Keratinocyte (primary cell): ENCODE results near the gene CRLF1. TPM values are rescaled to one million over a fixed set of nuclear protein-coding genes. Genes with fewer than 3 reads are reported as not detected.
"Not testable (repeated sequence)": the region's sequence is repeated elsewhere in the genome, so short reads cannot be mapped to it uniquely, and the experiment has no call there.

Experiments used
- DNase-seq: peaks from one replicate; pipeline ENCODE4 v3.0.0-alpha.2; 2011; ENCODE audit warnings: low read depth, missing footprints, low spot score
- FAIRE-seq: peaks from 2 replicates; lab custom pipeline; 2011; peaks lifted over from hg19 to GRCh38; lab: Jason Lieb, UNC
- H2AFZ ChIP-seq: 2 replicates; pipeline ENCODE4 v1.6.0; 2012; ENCODE audit warnings: low read length, control low read depth, inconsistent platforms; ENCODE audit not compliant: control insufficient read depth
- H3K27ac ChIP-seq: 2 replicates; pipeline ENCODE4 v1.5.1; 2011; ENCODE audit warnings: low read length; ENCODE audit not compliant: control insufficient read depth, insufficient read depth
- H3K27me3 ChIP-seq: 3 replicates; pipeline ENCODE4 v1.6.0; 2011; ENCODE audit warnings: low read length; ENCODE audit not compliant: control insufficient read depth, insufficient read depth; ENCODE audit errors: extremely low read depth
- H3K36me3 ChIP-seq, 2 experiments: 2 replicates in 1 of 2; 3 replicates in 1 of 2; pipeline ENCODE4 v1.5.1; 2011; ENCODE audit warnings: low read length in 2 of 2, mild to moderate bottlenecking in 1 of 2; ENCODE audit not compliant: control insufficient read depth in 2 of 2, insufficient read depth in 2 of 2; ENCODE audit errors: extremely low read depth in 1 of 2
- H3K4me1 ChIP-seq: 3 replicates; pipeline ENCODE4 v1.5.1; 2011; ENCODE audit warnings: low read length; ENCODE audit not compliant: control insufficient read depth, insufficient read depth; ENCODE audit errors: extremely low read depth
- H3K4me2 ChIP-seq: 3 replicates; pipeline ENCODE4 v1.6.0; 2011; ENCODE audit warnings: low read depth, low read length; ENCODE audit not compliant: control insufficient read depth, insufficient read depth; ENCODE audit errors: extremely low read depth
- H3K4me3 ChIP-seq, 3 experiments: fragments of 200-600 bp in 1 of 3; sonication (generic) in 1 of 3; 2 replicates in 2 of 3; 3 replicates in 1 of 3; pipeline ENCODE4 v1.5.1; 2011 to 2016; ENCODE audit warnings: low read length in 3 of 3, mild to moderate bottlenecking in 3 of 3, control low read depth in 2 of 3, inconsistent platforms in 1 of 3, low read depth in 1 of 3, mixed read lengths in 1 of 3, mixed run types in 1 of 3, moderate library complexity in 1 of 3; ENCODE audit not compliant: control insufficient read depth in 2 of 3, insufficient read depth in 2 of 3; ENCODE audit errors: extremely low read depth in 1 of 3
- H3K79me2 ChIP-seq: 2 replicates; pipeline ENCODE4 v1.6.0; 2012; ENCODE audit warnings: low read length; ENCODE audit not compliant: control insufficient read depth, insufficient read depth
- H3K9ac ChIP-seq: 3 replicates; pipeline ENCODE4 v1.6.0; 2011; ENCODE audit warnings: low read length; ENCODE audit not compliant: control insufficient read depth, insufficient read depth; ENCODE audit errors: extremely low read depth
- H3K9me1 ChIP-seq: 3 replicates; pipeline ENCODE4 v1.6.0; 2011; ENCODE audit warnings: low read length; ENCODE audit not compliant: control insufficient read depth, insufficient read depth; ENCODE audit errors: extremely low read depth
- H3K9me3 ChIP-seq: 2 replicates; pipeline ENCODE4 v1.5.1; 2012; ENCODE audit warnings: low read depth, low read length; ENCODE audit not compliant: control insufficient read depth
- H4K20me1 ChIP-seq: 3 replicates; pipeline ENCODE4 v1.6.0; 2011; ENCODE audit warnings: low read length; ENCODE audit not compliant: control insufficient read depth, insufficient read depth; ENCODE audit errors: extremely low read depth
- EZH2 ChIP-seq: IDR thresholded peaks from one replicate; pipeline ENCODE4 v1.6.1; 2012; ENCODE audit warnings: inconsistent platforms, mild to moderate bottlenecking, low read length, moderate library complexity
- dilution Hi-C: fragments of 300-500 bp; cut with MboI; formaldehyde crosslinking; loops from one replicate; pipeline ENCODE4 v1.7.0; 2020; ENCODE audit warnings: low sequenced_read_pairs; ENCODE audit not compliant: extremely low pct_ligation_motif_present
- polyA plus RNA-seq, 5 experiments: library from polyadenylated mRNA; depleted of rRNA in 3 of 5; stranded (reverse) in 3 of 5; stranded (forward) in 1 of 5; unstranded in 1 of 5; fragments of >200 nt; gene quantifications; 1 replicate in 1 of 5; 2 replicates in 3 of 5; 3 replicates in 1 of 5; pipeline versions ENCODE4 v1.2.1 to v1.2.3, GENCODE V29; 2011 to 2012; ENCODE audit warnings: missing spikeins in 2 of 5, low read depth in 1 of 5, low replicate concordance in 1 of 5
- TF ChIP-seq, protein P1 (sequence below), 3 experiments: IDR thresholded peaks in 1 of 3; conservative IDR thresholded peaks in 1 of 3; optimal IDR thresholded peaks in 1 of 3; 2 replicates in 2 of 3; 3 replicates in 1 of 3; pipeline versions ENCODE3 to v1.5.1; 2011; ENCODE audit warnings: low read length in 3 of 3, mild to moderate bottlenecking in 3 of 3, moderate library complexity in 2 of 3, control low read depth in 1 of 3, inconsistent platforms in 1 of 3; ENCODE audit not compliant: insufficient read depth in 2 of 3; ENCODE audit errors: extremely low read depth in 1 of 3

CRLF1 gene
- polyA plus RNA-seq, 1 donor (not counting 4 experiments of a cell fraction or from before 2014, with no cell fraction given): 0.20 TPM

DNA sequence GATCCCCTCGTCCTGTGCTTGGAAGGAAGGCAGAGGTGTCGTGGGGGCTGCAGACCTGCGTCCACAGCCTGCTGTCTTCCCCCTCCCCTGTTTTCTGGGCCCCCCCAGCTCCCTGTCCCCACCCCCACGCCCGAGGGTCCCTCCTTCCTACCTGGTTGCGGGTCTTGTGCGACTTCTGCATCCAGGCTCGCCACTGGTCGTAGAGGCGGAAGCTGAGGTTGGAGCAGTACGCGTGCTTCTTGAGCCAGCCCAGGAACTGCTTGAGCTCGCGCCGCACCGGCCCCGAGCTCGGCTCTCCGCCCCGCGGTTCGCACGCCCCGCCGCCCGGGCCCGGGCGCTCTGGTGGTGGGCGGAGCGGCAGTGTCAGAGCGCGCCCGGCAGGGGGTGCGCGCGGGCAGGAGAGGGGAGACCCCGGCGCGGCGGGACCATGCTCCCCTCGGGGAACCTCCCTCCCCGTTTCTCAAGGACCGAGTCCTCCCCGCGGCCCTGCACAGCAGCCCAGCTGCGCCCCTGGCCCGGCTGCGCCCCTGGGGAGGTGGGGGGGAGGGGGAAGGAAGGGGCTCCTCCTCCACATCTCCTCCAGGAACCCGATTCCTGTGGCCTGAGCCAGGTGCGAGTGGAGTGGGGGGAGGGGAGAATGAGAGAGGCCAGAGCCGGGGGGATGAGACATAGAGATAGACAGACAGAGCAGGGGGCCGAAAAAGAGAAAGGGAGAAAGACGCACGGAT, 12.3 kb downstream of the CRLF1 start:
- H3K9ac ChIP-seq: no peak overlapping the region
- DNase-seq (no peak), FAIRE-seq (no peak)
- TF ChIP-seq EZH2: no peak
- TF ChIP-seq, protein P1, sequence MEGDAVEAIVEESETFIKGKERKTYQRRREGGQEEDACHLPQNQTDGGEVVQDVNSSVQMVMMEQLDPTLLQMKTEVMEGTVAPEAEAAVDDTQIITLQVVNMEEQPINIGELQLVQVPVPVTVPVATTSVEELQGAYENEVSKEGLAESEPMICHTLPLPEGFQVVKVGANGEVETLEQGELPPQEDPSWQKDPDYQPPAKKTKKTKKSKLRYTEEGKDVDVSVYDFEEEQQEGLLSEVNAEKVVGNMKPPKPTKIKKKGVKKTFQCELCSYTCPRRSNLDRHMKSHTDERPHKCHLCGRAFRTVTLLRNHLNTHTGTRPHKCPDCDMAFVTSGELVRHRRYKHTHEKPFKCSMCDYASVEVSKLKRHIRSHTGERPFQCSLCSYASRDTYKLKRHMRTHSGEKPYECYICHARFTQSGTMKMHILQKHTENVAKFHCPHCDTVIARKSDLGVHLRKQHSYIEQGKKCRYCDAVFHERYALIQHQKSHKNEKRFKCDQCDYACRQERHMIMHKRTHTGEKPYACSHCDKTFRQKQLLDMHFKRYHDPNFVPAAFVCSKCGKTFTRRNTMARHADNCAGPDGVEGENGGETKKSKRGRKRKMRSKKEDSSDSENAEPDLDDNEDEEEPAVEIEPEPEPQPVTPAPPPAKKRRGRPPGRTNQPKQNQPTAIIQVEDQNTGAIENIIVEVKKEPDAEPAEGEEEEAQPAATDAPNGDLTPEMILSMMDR (optimal IDR thresholded peaks at IDR 0.05 in 1 of 3, IDR thresholded peaks at IDR 0.05 in 1 of 3, conservative IDR thresholded peaks at IDR 0.05 in 1 of 3; ENCODE audit: extremely low read depth in 1 of 3, insufficient read depth in 2 of 3, low read length in 3 of 3): peak; percentile 47 to 73 (median 73)
- peak overlapping the region; percentile 20 to 33 (median 29) for H3K4me3 ChIP-seq
- no peaks in the 10 kb centered on the region for H4K20me1 ChIP-seq
- no peaks in the 10 kb centered on the region for H3K27me3 ChIP-seq
- H2AFZ ChIP-seq: no peak overlapping the region
- no peak overlapping the region for H3K27ac ChIP-seq
- H3K36me3 ChIP-seq: peaks cover 5 to 8% of the 10 kb centered on the region in 2 experiments
- H3K9me1 ChIP-seq: no peaks in the 10 kb centered on the region
- peak overlapping the region; percentile 70 for H3K4me2 ChIP-seq
- peaks cover 9% of the 10 kb centered on the region for H3K79me2 ChIP-seq
- dilution Hi-C loops: no loop called here
- H3K9me3 ChIP-seq: no peaks in the 10 kb centered on the region
- H3K4me1 ChIP-seq: peaks cover 11% of the 10 kb centered on the region

GRCh38 chr19:18593367-18594095, 13.1 kb downstream of the CRLF1 start:
- Histone ChIP-seq H3K9me1 (no peaks in the 10 kb centered on the region), H3K4me2 (no peak overlapping the region), H2AFZ (no peak overlapping the region), H3K4me1 (peaks cover 11% of the 10 kb centered on the region), H3K4me3 (no peak overlapping the region), H3K9me3 (no peaks in the 10 kb centered on the region), H3K36me3 (peaks cover 5 to 8% of the 10 kb centered on the region in 2 experiments), H3K9ac (no peak overlapping the region), H3K27ac (no peak overlapping the region), H3K27me3 (no peaks in the 10 kb centered on the region), H3K79me2 (peaks cover 9% of the 10 kb centered on the region), H4K20me1 (no peaks in the 10 kb centered on the region)
- TF ChIP-seq, protein P1 (optimal IDR thresholded peaks at IDR 0.05 in 1 of 3, IDR thresholded peaks at IDR 0.05 in 1 of 3, conservative IDR thresholded peaks at IDR 0.05 in 1 of 3; ENCODE audit: extremely low read depth in 1 of 3, insufficient read depth in 2 of 3, low read length in 3 of 3): no peak
- no peak for TF ChIP-seq EZH2
- DNase-seq (no peak), FAIRE-seq (no peak)
- dilution Hi-C loops: no loop called here

GRCh38 chr19:18592732-18593131, 13.9 kb downstream of the CRLF1 start:
- H3K27me3 ChIP-seq, FAIRE-seq, H3K4me3 ChIP-seq, H3K36me3 ChIP-seq, H3K4me2 ChIP-seq, H3K9ac ChIP-seq, H2AFZ ChIP-seq, H3K79me2 ChIP-seq, H4K20me1 ChIP-seq, DNase-seq, H3K9me3 ChIP-seq, H3K27ac ChIP-seq, dilution Hi-C loops, H3K9me1 ChIP-seq: not testable (repeated sequence)
- peaks cover 13% of the 10 kb centered on the region for H3K4me1 ChIP-seq
